ENCODE measurements around the gene MBNL1.

Gene MBNL1

GRCh38 chr3:152232679-152233078 lies 36.0 kb upstream of the MBNL1 start:
- H3K4me3 ChIP-seq (ENCODE audit: low read length), result no peak overlapping the region
- no peaks in the 10 kb centered on the region for H3K9me2 ChIP-seq (replicated peaks; ENCODE audit: control insufficient read depth, low read length)
- no peaks in the 10 kb centered on the region for H3K79me2 ChIP-seq (ENCODE audit: control insufficient read depth, low read length)
- H3K27me3 ChIP-seq (ENCODE audit: control insufficient read depth, low read length), result no peaks in the 10 kb centered on the region
- no peak overlapping the region for H3K27ac ChIP-seq (ENCODE audit: low read depth, low read length)
- no peaks in the 10 kb centered on the region for H3F3A ChIP-seq (ENCODE audit: control insufficient read depth, insufficient read depth)
- TF ChIP-seq EZH2phosphoT487 (IDR thresholded peaks at IDR 0.05; ENCODE audit: borderline replicate concordance, low read length) (no peak), CTCF (IDR thresholded peaks at IDR 0.05; ENCODE audit: low read depth, low read length, poor library complexity, severe bottlenecking) (no peak)
- no peaks in the 10 kb centered on the region for H3K36me3 ChIP-seq (ENCODE audit: control insufficient read depth, low read length)
- no peaks in the 10 kb centered on the region for H4K20me1 ChIP-seq (ENCODE audit: control insufficient read depth, insufficient read depth, low read depth, low read length)
- H3K4me2 ChIP-seq (ENCODE audit: low read length), result no peak overlapping the region
- peaks cover 22% of the 10 kb centered on the region for H3K4me1 ChIP-seq (ENCODE audit: control insufficient read depth, low read length)
- 0 out of 2 replicates have a peak, but pooled peaks cover under 1% of the 10 kb centered on the region for H3K9me3 ChIP-seq (ENCODE audit: control insufficient read depth, insufficient read depth, low read length)

- H3K4me1 ChIP-seq (ENCODE audit: control insufficient read depth, low read length), result peaks cover 40% of the 10 kb centered on the region
- H3K4me2 ChIP-seq (ENCODE audit: low read length), result no peak overlapping the region
- H3K36me3 ChIP-seq (ENCODE audit: control insufficient read depth, low read length), result no peaks in the 10 kb centered on the region
- H4K20me1 ChIP-seq (ENCODE audit: control insufficient read depth, insufficient read depth, low read depth, low read length), result no peaks in the 10 kb centered on the region
- no peaks in the 10 kb centered on the region for H3K9me2 ChIP-seq (replicated peaks; ENCODE audit: control insufficient read depth, low read length)
- TF ChIP-seq EZH2phosphoT487 (IDR thresholded peaks at IDR 0.05; ENCODE audit: borderline replicate concordance, low read length) (no peak), CTCF (IDR thresholded peaks at IDR 0.05; ENCODE audit: low read depth, low read length, poor library complexity, severe bottlenecking) (no peak)
- no peaks in the 10 kb centered on the region for H3K27me3 ChIP-seq (ENCODE audit: control insufficient read depth, low read length)
- H3K4me3 ChIP-seq (ENCODE audit: low read length), result no peak overlapping the region
- no peaks in the 10 kb centered on the region; the same call in 1 of the 2 replicates for H3F3A ChIP-seq (ENCODE audit: control insufficient read depth, insufficient read depth)
- H3K79me2 ChIP-seq (ENCODE audit: control insufficient read depth, low read length), result no peaks in the 10 kb centered on the region
- H3K27ac ChIP-seq (ENCODE audit: low read depth, low read length), result no peak overlapping the region
- H3K9me3 ChIP-seq (ENCODE audit: control insufficient read depth, insufficient read depth, low read length), result 0 out of 2 replicates have a peak, but pooled peaks cover 3% of the 10 kb centered on the region
Observed at GRCh38 chr3:152234657-152235375, 33.9 kb upstream of the MBNL1 start.

GRCh38 chr3:152235709-152236298 lies 32.9 kb upstream of the MBNL1 start:
- no peaks in the 10 kb centered on the region for H3K79me2 ChIP-seq (ENCODE audit: control insufficient read depth, low read length)
- no peaks in the 10 kb centered on the region for H3K9me2 ChIP-seq (replicated peaks; ENCODE audit: control insufficient read depth, low read length)
- no peaks in the 10 kb centered on the region for H3K27me3 ChIP-seq (ENCODE audit: control insufficient read depth, low read length)
- H3K4me3 ChIP-seq (ENCODE audit: low read length), result no peak overlapping the region
- H4K20me1 ChIP-seq (ENCODE audit: control insufficient read depth, insufficient read depth, low read depth, low read length), result no peaks in the 10 kb centered on the region
- peaks cover 3% of the 10 kb centered on the region; the same call in 1 of the 2 replicates for H3F3A ChIP-seq (ENCODE audit: control insufficient read depth, insufficient read depth)
- 0 out of 2 replicates have a peak, but pooled peaks cover 3% of the 10 kb centered on the region for H3K9me3 ChIP-seq (ENCODE audit: control insufficient read depth, insufficient read depth, low read length)
- no peak overlapping the region for H3K27ac ChIP-seq (ENCODE audit: low read depth, low read length)
- H3K4me1 ChIP-seq (ENCODE audit: control insufficient read depth, low read length), result peaks cover 50% of the 10 kb centered on the region
- H3K36me3 ChIP-seq (ENCODE audit: control insufficient read depth, low read length), result peaks cover 5% of the 10 kb centered on the region; the same call in 1 of the 2 replicates
- H3K4me2 ChIP-seq (ENCODE audit: low read length), result no peak overlapping the region
- TF ChIP-seq EZH2phosphoT487 (IDR thresholded peaks at IDR 0.05; ENCODE audit: borderline replicate concordance, low read length) (no peak), CTCF (IDR thresholded peaks at IDR 0.05; ENCODE audit: low read depth, low read length, poor library complexity, severe bottlenecking) (no peak)
